Panc1 (cell line): Measurements from ENCODE around the gene ENO4. TPM values are rescaled to one million over a fixed set of nuclear protein-coding genes. Genes with fewer than 3 reads are reported as not detected.

ENCODE experiments used
- ATAC-seq: fragments of 200-7000 bp; cut with Tn5 transposase; 2 replicates; pipeline ENCODE4 v1.9.1; 2020; ENCODE audit warnings: mild to moderate bottlenecking, moderate library complexity
- BruUV-seq: library from RNA; stranded (reverse); fragments of 400-500 nt; replicated peaks from 2 replicates; lab custom pipeline; 2021; lab: Mats Ljungman, UMichigan
- CTCF ChIA-PET: fragments of 300-600 bp; sonication (Branson Sonifier 250); formaldehyde crosslinking; loops from one replicate; lab custom pipeline; 2022; ENCODE audit warnings: antibody characterized with exemption; lab: Charles Lee
- POLR2A ChIA-PET: fragments of 300-600 bp; sonication (Branson Sonifier 250); formaldehyde crosslinking; loops from one replicate; lab custom pipeline; 2022; ENCODE audit warnings: antibody characterized with exemption; lab: Charles Lee
- DNase-seq: peaks from one replicate; pipeline ENCODE4 v3.0.0-alpha.2; 2010; ENCODE audit warnings: low read depth, low spot score
- H3K27ac ChIP-seq: 2 replicates; pipeline ENCODE4 v1.5.1; 2011; ENCODE audit warnings: mild to moderate bottlenecking, low read length, inconsistent platforms
- H3K27me3 ChIP-seq: fragments of 200-500 bp; sonication (Bioruptor generic); 2 replicates; pipeline ENCODE4 v1.6.0; 2014; ENCODE audit warnings: low read length, inconsistent platforms; ENCODE audit not compliant: control insufficient read depth, insufficient read depth
- H3K36me3 ChIP-seq: fragments of 200-500 bp; sonication (Bioruptor generic); 2 replicates; pipeline ENCODE4 v1.5.1; 2014; ENCODE audit warnings: inconsistent platforms, mild to moderate bottlenecking, low read length, moderate library complexity; ENCODE audit not compliant: control insufficient read depth, insufficient read depth
- H3K4me1 ChIP-seq: 2 replicates; pipeline ENCODE4 v1.5.1; 2011; ENCODE audit warnings: inconsistent platforms, mild to moderate bottlenecking, low read length, moderate library complexity; ENCODE audit not compliant: control insufficient read depth, insufficient read depth
- H3K4me3 ChIP-seq, 2 experiments: 2 replicates each; pipeline ENCODE4 v1.5.1; 2011 to 2012; ENCODE audit warnings: low read depth in 2 of 2, low read length in 2 of 2, mild to moderate bottlenecking in 2 of 2, inconsistent platforms in 1 of 2, moderate library complexity in 1 of 2
- H3K9me3 ChIP-seq: fragments of 200-500 bp; sonication (Bioruptor generic); 2 replicates; pipeline ENCODE4 v1.5.1; 2014; ENCODE audit warnings: low read depth, mild to moderate bottlenecking, inconsistent platforms, low read length, moderate library complexity; ENCODE audit not compliant: control insufficient read depth, insufficient read depth
- CTCF ChIP-seq: fragments of 450-650 bp; IDR thresholded peaks from 2 replicates; pipeline ENCODE4 v1.5.1; 2017; ENCODE audit warnings: mild to moderate bottlenecking
- POLR2AphosphoS5 ChIP-seq: IDR thresholded peaks from 2 replicates; pipeline ENCODE4 v1.6.1; 2012; ENCODE audit warnings: mild to moderate bottlenecking, low read depth, low read length, moderate library complexity
- REST ChIP-seq, 2 experiments: IDR thresholded peaks; 2 replicates each; pipeline ENCODE4 v1.6.1; 2011 to 2012; ENCODE audit warnings: low read depth in 2 of 2, control low read depth in 1 of 2, low read length in 1 of 2, mild to moderate bottlenecking in 1 of 2, moderate library complexity in 1 of 2; ENCODE audit not compliant: insufficient read depth in 1 of 2
- SIN3A ChIP-seq: IDR thresholded peaks from 2 replicates; pipeline ENCODE4 v1.6.1; 2012; ENCODE audit warnings: low read depth, mild to moderate bottlenecking, low read length, moderate library complexity, borderline replicate concordance; ENCODE audit not compliant: insufficient read depth
- TCF7L2 ChIP-seq: IDR thresholded peaks from 2 replicates; pipeline ENCODE4 v1.6.1; 2011; ENCODE audit warnings: mild to moderate bottlenecking, low read depth, low read length, inconsistent platforms
- in situ Hi-C: cut with HindIII; loops from 2 replicates; pipeline ENCODE4 v1.10.0; 2016; ENCODE audit warnings: low sequenced_read_pairs, low pct_unique_long_range_greater_than_20kb
- intact Hi-C: fragments of 100-400 bp; cut with micrococcal nuclease; formaldehyde crosslinking; loops from one replicate; pipeline ENCODE4 v1.10.0; 2022; ENCODE audit not compliant: unreplicated experiment
- total RNA-seq: library from RNA; stranded (reverse); gene quantifications from one replicate; pipeline ENCODE4 v1.2.1, GENCODE V29; 2021; ENCODE audit not compliant: unreplicated experiment

Gene ENO4
- total RNA-seq, 1 experiment from 2014 or later: 0.15 TPM

- no peak for TF ChIP-seq SIN3A
- TF ChIP-seq REST (IDR thresholded peaks at IDR 0.05; ENCODE audit: insufficient read depth in 1 of 2, low read depth in 2 of 2, low read length in 1 of 2): no peak
- TF ChIP-seq CTCF: no peak
- TF ChIP-seq TCF7L2: no peak
- TF ChIP-seq POLR2AphosphoS5: no peak
- Histone ChIP-seq H3K36me3 (no peaks in the 10 kb centered on the region), H3K4me3 (no peak overlapping the region), H3K4me1 (no peaks in the 10 kb centered on the region), H3K27me3 (no peaks in the 10 kb centered on the region), H3K27ac (no peak overlapping the region), H3K9me3 (no peaks in the 10 kb centered on the region)
- BruUV-seq: no TSS peak
- ATAC-seq (no peak), DNase-seq (no peak)
- in situ Hi-C loops: no loop called here
- ChIA-PET CTCF (no interaction called here), POLR2A (no interaction called here)
- intact Hi-C loops: no loop called here
Measured at GRCh38 chr10:116831086-116831485, 18.2 kb upstream of the ENO4 start.

- ATAC-seq: no peak
- intact Hi-C loops (no loop called here), in situ Hi-C loops (no loop called here)
- Histone ChIP-seq H3K36me3 (no peaks in the 10 kb centered on the region), H3K9me3 (no peaks in the 10 kb centered on the region), H3K4me1 (no peaks in the 10 kb centered on the region), H3K27me3 (no peaks in the 10 kb centered on the region), H3K4me3 (no peak overlapping the region), H3K27ac (no peak overlapping the region)
- DNase-seq: no peak
- TF ChIP-seq SIN3A (no peak), REST (IDR thresholded peaks at IDR 0.05; ENCODE audit: insufficient read depth in 1 of 2, low read depth in 2 of 2, low read length in 1 of 2) (no peak), CTCF (no peak), TCF7L2 (no peak), POLR2AphosphoS5 (no peak)
- ChIA-PET CTCF (no interaction called here), POLR2A (no interaction called here)
- no TSS peak for BruUV-seq
Measured at GRCh38 chr10:116831790-116832189, 17.5 kb upstream of the ENO4 start.
